GM18498 (cell line): ENCODE results near the gene KCNG2.
"Not testable (repeated sequence)": the region's sequence is repeated elsewhere in the genome, so short reads cannot be mapped to it uniquely, and the experiment has no call there.

Source experiments
- ATAC-seq: cut with Tn5 transposase; IDR thresholded peaks from one replicate; pipeline ENCODE4 v1.9.1; 2021; ENCODE audit warnings: mild to moderate bottlenecking, moderate library complexity; ENCODE audit not compliant: unreplicated experiment

The KCNG2 gene

GRCh38 chr18:79868811-79869541 is 71.2 kb downstream of the KCNG2 start:
- ATAC-seq, result no peak

DNA sequence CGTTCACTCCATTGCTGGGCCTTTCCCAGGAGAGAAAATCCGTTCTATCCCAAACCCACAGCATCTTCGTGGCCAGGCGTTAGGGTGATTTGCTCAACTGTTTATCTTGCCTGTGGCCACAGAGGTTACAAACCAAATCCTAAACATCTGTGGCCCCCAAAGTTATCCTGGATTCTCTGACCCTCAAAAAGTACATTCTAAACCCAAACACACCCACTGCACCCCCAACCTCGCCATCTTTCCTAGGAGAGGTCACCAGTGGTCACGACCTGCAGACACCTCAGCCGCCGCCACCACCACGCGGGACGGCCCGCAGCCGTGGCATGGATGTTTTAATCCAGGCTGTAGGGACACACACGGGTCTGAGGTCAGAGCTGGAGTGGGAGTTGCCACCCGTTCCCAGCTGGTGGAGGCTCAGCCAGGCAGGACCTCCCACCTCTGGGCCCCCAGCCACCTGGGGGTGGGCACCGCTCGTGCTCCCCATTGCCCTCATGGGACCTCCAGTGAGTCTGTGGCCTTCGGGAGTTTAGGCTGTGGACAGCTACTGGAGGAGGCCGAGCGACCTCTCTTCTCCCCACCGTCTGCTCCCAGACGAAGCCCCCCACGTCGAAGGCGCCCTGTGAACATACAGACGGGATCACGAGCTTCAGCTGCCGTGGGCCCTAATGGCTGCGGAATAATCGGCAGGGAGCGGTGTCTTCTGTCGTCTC is 72.0 kb downstream of the KCNG2 start:
- no peak for ATAC-seq

GRCh38 chr18:79870301-79871025 is 72.7 kb downstream of the KCNG2 start:
- ATAC-seq, result no peak

DNA sequence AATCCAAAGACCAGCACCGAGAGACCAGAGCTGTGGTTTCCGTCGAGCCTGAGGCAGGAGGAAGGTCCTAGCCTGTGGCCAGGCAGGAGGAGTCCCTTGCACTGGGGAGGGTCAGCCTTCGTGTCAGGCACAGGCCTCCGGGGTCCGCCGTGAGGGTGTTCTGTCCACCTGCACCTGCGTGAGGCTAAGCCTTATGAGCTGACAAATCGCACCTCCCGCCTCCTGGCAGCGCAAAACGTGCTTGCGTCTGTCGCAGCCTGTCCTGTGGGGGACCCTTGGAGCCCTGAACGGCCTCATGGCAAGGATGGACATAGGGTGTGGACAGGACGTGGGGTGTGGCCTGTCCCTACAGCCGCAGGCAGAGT is 73.3 kb downstream of the KCNG2 start:
- no peak for ATAC-seq

GRCh38 chr18:79871481-79872091 is 73.8 kb downstream of the KCNG2 start:
- no peak for ATAC-seq

DNA sequence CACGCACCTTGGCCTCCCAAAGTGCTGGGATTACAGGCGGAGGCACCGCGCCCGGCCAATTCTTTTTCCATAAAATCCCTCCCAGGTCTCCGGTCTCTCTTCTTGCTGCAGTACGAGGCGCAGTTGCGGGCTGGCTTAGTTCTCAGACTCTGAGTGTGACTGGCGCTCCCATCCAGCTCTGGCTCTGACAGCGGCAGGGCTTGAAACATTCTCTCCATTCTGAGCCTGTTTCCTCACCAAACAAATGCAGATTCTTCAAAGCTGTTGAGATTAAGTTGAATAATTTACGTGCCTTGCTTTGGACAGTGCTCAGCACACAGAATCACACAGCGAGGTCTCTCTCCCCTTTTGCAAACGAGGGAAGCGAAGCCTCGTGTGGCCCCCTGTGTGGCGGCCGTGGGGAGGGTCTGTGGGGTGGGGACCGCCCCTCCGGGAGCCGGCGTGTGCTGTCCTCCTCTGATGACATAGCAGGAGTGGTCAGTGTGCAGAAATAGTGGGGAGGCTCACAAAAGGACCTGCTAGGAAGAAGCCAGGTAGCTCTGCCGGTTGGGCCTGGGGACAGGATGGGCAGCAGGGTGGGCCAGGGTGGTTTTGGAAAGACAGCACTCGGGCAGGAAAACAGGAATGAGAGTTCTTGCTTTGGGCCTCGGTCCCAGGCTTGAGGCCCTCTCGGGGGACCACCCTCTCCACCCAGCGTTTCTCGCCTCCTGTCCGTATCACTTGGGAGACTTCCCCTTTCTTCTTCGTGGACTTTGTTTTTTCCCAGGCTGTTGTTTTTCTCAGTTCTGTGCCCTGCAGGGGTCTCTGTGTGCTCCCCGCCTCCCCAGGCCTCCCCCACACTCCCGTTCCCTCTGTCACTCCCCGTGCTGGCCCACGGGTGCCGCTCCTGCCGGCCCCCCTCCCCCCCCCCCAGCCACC is 75.0 kb downstream of the KCNG2 start:
- no peak for ATAC-seq

GRCh38 chr18:79873449-79874110 is 75.8 kb downstream of the KCNG2 start:
- no peak for ATAC-seq

GRCh38 chr18:79874553-79875530 is 77.1 kb downstream of the KCNG2 start:
- no peak for ATAC-seq

DNA sequence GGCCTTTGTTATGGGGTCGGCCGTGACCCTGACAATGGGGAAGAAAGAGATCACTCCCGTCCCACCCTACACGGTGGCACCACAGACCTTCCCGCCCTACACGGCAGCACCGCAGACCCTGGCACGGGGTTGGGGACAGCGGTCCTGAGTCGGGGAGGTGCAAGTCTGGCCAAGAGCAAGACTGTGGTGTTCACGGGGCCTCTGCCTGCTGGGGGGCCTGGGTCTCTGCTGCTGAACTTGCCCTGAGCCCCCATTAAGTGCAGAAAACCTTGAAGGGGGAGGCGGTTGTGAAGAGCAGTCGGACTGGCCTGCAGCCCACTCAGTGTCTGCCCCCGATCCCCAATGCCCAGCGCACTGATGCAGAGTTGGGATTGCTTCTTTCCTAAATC is 77.8 kb downstream of the KCNG2 start:
- ATAC-seq, result no peak

GRCh38 chr18:79875931-79876461 is 78.3 kb downstream of the KCNG2 start:
- ATAC-seq, result no peak

GRCh38 chr18:79876497-79876896 is 78.8 kb downstream of the KCNG2 start:
- no peak for ATAC-seq

- ATAC-seq, result no peak
These were observed 79.7 kb downstream of the KCNG2 start for GRCh38 chr18:79877163-79878091.

GRCh38 chr18:79878246-79878645 is 80.5 kb downstream of the KCNG2 start:
- not testable (repeated sequence) for ATAC-seq

DNA sequence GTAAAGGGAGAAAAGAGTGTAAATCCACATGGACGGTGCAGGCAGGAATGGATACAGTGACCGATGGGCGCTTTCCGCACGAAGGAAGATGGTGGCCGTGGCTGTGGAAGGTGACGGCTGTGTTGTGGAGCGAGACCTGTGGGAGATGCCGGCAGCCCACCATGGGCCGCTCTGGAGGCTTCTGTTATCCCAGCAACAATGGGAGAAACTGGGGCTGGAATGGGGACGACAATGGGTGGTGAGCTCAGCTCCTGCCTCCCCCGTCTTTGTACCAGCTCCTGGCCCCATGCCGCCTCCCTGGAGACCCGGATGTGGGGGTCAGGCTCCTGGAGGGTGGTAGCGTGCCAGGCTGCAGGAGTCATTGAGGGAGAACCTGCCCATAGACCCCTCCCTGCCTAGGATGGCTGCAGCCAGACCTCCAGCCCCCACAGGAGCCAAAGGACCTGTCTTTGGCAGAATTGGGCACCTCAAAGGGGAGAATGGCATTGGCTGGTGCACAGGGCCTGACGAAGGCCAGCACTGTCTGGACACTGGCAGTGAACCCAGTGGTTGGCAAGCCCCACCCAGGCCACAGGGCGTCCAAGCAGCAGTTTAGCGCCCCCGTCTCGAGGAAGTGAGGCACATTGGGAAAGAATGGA is 81.1 kb downstream of the KCNG2 start:
- no peak for ATAC-seq

DNA sequence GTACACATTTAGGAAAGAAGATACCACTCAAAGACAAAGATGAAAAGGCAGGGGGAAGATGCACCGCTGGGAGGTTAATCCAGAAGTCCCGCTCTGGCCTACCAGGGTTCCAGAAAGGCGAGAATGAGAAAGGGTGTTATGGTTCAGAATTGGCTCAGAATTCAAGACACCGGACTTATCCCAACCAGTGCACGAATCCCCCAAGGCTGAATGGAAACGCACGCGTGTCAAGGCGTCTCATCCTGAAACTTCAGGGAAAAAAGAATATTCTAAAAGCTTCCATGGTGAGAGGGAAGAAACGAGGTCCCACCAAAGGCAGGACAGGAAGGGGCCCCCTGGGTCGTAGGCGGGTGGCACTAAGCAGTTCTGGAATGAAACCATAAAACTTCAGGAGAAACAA is 81.8 kb downstream of the KCNG2 start:
- ATAC-seq, result no peak

GRCh38 chr18:79881695-79882094 is 84.0 kb downstream of the KCNG2 start:
- no peak for ATAC-seq
